GM21786 (cell line): Measurements from ENCODE around the gene SLC46A2.

Experiments
- ATAC-seq: cut with Tn5 transposase; IDR thresholded peaks from one replicate; pipeline ENCODE4 v1.9.1; 2021; ENCODE audit not compliant: unreplicated experiment

Gene SLC46A2

DNA sequence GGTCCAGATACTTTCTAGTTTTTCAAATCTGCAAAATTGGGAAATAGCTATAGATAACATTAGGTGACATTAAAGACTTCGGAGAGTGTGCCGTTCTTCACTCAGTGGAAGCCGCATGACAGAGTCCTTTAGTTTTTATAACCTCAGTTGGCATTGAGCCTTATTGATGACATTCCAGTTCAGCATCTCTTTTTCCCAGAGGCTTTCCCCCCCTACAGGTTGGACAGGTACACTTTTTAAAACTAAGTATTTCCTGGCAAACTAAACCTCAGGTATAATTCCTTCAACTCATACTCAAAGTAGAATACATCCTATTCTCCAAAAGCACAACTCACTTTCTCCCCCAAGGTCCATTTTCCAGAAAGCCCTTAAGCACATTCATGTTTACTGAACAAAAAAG lies 58.7 kb downstream of the SLC46A2 start:
- ATAC-seq = no peak

- ATAC-seq = no peak
Observed at GRCh38 chr9:112831281-112831851, 59.3 kb downstream of the SLC46A2 start.
